GM11168 (cell line): ENCODE data around the gene RAD51B.

Source experiments
- in situ Hi-C: fragments of 300-500 bp; cut with MboI; formaldehyde crosslinking; loops from one replicate; pipeline ENCODE4 v1.12.0; 2022; ENCODE audit warnings: low sequenced_read_pairs; ENCODE audit not compliant: unreplicated experiment

The RAD51B gene

GRCh38 chr14:68634332-68634731 lies 814.8 kb downstream of the RAD51B start:
- in situ Hi-C loops: no loop called here

- in situ Hi-C loops: no loop called here
These were observed 815.5 kb downstream of the RAD51B start for GRCh38 chr14:68634874-68635595.

GRCh38 chr14:68636597-68636996 lies 817.0 kb downstream of the RAD51B start:
- in situ Hi-C loops: no loop called here

- in situ Hi-C loops: no loop called here
These were observed 817.8 kb downstream of the RAD51B start for GRCh38 chr14:68637106-68638021.

- in situ Hi-C loops: no loop called here
These were observed 818.8 kb downstream of the RAD51B start for GRCh38 chr14:68638141-68638999.

GRCh38 chr14:68639000-68639757 lies 819.6 kb downstream of the RAD51B start:
- in situ Hi-C loops: no loop called here

- in situ Hi-C loops: no loop called here
These were observed 820.4 kb downstream of the RAD51B start for GRCh38 chr14:68639758-68640574.

- in situ Hi-C loops: no loop called here
These were observed 824.1 kb downstream of the RAD51B start for GRCh38 chr14:68643673-68644072.

- in situ Hi-C loops: no loop called here
These were observed 824.5 kb downstream of the RAD51B start for GRCh38 chr14:68644101-68644500.

GRCh38 chr14:68645371-68645770 lies 825.8 kb downstream of the RAD51B start:
- in situ Hi-C loops: no loop called here

- in situ Hi-C loops: no loop called here
These were observed 830.1 kb downstream of the RAD51B start for GRCh38 chr14:68649476-68650189.

GRCh38 chr14:68650404-68650994 lies 830.9 kb downstream of the RAD51B start:
- in situ Hi-C loops: no loop called here

GRCh38 chr14:68651075-68651474 lies 831.5 kb downstream of the RAD51B start:
- in situ Hi-C loops: no loop called here

- in situ Hi-C loops: no loop called here
These were observed 832.3 kb downstream of the RAD51B start for GRCh38 chr14:68651652-68652432.

- in situ Hi-C loops: no loop called here
These were observed 832.8 kb downstream of the RAD51B start for GRCh38 chr14:68652433-68652690.

GRCh38 chr14:68653108-68653507 lies 833.5 kb downstream of the RAD51B start:
- in situ Hi-C loops: no loop called here

- in situ Hi-C loops: no loop called here
These were observed 834.2 kb downstream of the RAD51B start for GRCh38 chr14:68653804-68654203.
